GM06990 (cell line): Measurements from ENCODE around the gene AMZ1.

Experiments
- DNase-seq: peaks from one replicate; pipeline ENCODE4 v3.0.0-alpha.2; 2011; ENCODE audit not compliant: insufficient read length; ENCODE audit errors: extremely low read depth
- H3K27me3 ChIP-seq: replicated peaks from 2 replicates; pipeline ENCODE4 v1.6.0; 2011; ENCODE audit warnings: low read length; ENCODE audit not compliant: control insufficient read depth, insufficient read depth
- H3K36me3 ChIP-seq: 2 replicates; pipeline ENCODE4 v1.5.1; 2011; ENCODE audit warnings: low read length; ENCODE audit not compliant: control insufficient read depth, insufficient read depth
- H3K4me3 ChIP-seq: replicated peaks from 2 replicates; pipeline ENCODE4 v1.5.1; 2011; ENCODE audit warnings: low read depth, mild to moderate bottlenecking, control low read depth, low read length
- CTCF ChIP-seq: IDR thresholded peaks from 2 replicates; pipeline ENCODE4 v1.5.1; 2011; ENCODE audit warnings: low read length, control low read depth, mild to moderate bottlenecking, inconsistent platforms; ENCODE audit not compliant: insufficient read depth, poor library complexity, severe bottlenecking

AMZ1 gene

GRCh38 chr7:2711895-2712675, 24.1 kb downstream of the AMZ1 start:
- no peak for DNase-seq
- no peak for TF ChIP-seq CTCF
- no peak overlapping the region for H3K4me3 ChIP-seq
- H3K36me3 ChIP-seq = no peaks in the 10 kb centered on the region; the same call in 1 of the 2 replicates
- H3K27me3 ChIP-seq = no peaks in the 10 kb centered on the region

GRCh38 chr7:2713370-2713769, 25.4 kb downstream of the AMZ1 start:
- TF ChIP-seq CTCF = no peak
- no peak for DNase-seq
- no peaks in the 10 kb centered on the region for H3K27me3 ChIP-seq
- no peaks in the 10 kb centered on the region; the same call in none of the 2 replicates for H3K36me3 ChIP-seq
- no peak overlapping the region for H3K4me3 ChIP-seq

- H3K4me3 ChIP-seq = no peak overlapping the region
- no peak for DNase-seq
- H3K27me3 ChIP-seq = no peaks in the 10 kb centered on the region
- H3K36me3 ChIP-seq = peaks cover 2% of the 10 kb centered on the region
- TF ChIP-seq CTCF = no peak
Measured at GRCh38 chr7:2713978-2714377, 26.0 kb downstream of the AMZ1 start.

- no peak for DNase-seq
- no peak for TF ChIP-seq CTCF
- peaks cover 2% of the 10 kb centered on the region for H3K36me3 ChIP-seq
- H3K27me3 ChIP-seq = no peaks in the 10 kb centered on the region
- no peak overlapping the region for H3K4me3 ChIP-seq
Measured at GRCh38 chr7:2714636-2715035, 26.6 kb downstream of the AMZ1 start.

- Histone ChIP-seq H3K36me3 (peaks cover 2% of the 10 kb centered on the region), H3K4me3 (no peak overlapping the region), H3K27me3 (no peaks in the 10 kb centered on the region)
- no peak for DNase-seq
- no peak for TF ChIP-seq CTCF
Measured at GRCh38 chr7:2715341-2716231, 27.6 kb downstream of the AMZ1 start.
